Gastroesophageal sphincter (tissue), 3 donors: Measurements from ENCODE around the gene IL2RA.

Source experiments
- EP300 ChIP-seq: sonication (generic); formaldehyde crosslinking; IDR thresholded peaks from one replicate; pipeline ENCODE4 v1.6.1; 2017; ENCODE audit warnings: antibody characterized with exemption, mild to moderate bottlenecking
- POLR2A ChIP-seq, 2 donors: fragments of 450-650 bp; IDR thresholded peaks; one replicate each; pipeline ENCODE4 v1.6.1; 2017; ENCODE audit warnings: antibody characterized with exemption in 2 of 2, mild to moderate bottlenecking in 2 of 2, moderate library complexity in 1 of 2
- POLR2AphosphoS5 ChIP-seq: sonication (generic); formaldehyde crosslinking; IDR thresholded peaks from one replicate; pipeline ENCODE4 v1.6.1; 2017; ENCODE audit warnings: antibody characterized with exemption
- TF ChIP-seq, protein P1 (sequence below), 4 experiments: fragments of 200-600 bp in 2 of 4; fragments of 450-650 bp in 2 of 4; sonication (generic) in 1 of 4; IDR thresholded peaks; one replicate each; pipeline ENCODE4 v1.5.1; 2017 to 2019; ENCODE audit warnings: antibody characterized with exemption in 4 of 4, mild to moderate bottlenecking in 2 of 4, moderate library complexity in 2 of 4

DNA sequence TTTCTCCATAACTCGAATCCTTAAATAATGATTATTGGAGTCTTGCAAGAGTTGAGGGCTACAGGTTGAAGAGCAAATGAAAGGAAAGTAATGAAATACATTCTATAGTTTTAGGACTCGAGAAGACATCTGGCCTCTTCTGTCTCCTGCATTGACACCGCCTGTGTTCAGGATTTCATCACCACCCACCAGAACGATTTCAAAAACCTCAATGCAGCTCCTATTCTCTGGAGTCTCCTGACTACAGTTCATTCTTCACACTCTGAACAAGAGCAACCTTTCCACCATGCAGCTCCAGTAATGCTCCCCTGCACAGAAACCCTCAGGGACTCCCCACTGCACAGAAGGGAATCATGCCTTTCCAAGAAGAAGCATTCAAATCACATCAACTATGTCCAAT is 90.3 kb downstream of the IL2RA start:
- TF ChIP-seq POLR2AphosphoS5: no peak
- TF ChIP-seq, protein P1, sequence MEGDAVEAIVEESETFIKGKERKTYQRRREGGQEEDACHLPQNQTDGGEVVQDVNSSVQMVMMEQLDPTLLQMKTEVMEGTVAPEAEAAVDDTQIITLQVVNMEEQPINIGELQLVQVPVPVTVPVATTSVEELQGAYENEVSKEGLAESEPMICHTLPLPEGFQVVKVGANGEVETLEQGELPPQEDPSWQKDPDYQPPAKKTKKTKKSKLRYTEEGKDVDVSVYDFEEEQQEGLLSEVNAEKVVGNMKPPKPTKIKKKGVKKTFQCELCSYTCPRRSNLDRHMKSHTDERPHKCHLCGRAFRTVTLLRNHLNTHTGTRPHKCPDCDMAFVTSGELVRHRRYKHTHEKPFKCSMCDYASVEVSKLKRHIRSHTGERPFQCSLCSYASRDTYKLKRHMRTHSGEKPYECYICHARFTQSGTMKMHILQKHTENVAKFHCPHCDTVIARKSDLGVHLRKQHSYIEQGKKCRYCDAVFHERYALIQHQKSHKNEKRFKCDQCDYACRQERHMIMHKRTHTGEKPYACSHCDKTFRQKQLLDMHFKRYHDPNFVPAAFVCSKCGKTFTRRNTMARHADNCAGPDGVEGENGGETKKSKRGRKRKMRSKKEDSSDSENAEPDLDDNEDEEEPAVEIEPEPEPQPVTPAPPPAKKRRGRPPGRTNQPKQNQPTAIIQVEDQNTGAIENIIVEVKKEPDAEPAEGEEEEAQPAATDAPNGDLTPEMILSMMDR (IDR thresholded peaks at IDR 0.05): no peak
- no peak for TF ChIP-seq POLR2A (IDR thresholded peaks at IDR 0.05)
- no peak for TF ChIP-seq EP300
